ENCODE results near the gene POU5F2.

POU5F2 gene

DNA sequence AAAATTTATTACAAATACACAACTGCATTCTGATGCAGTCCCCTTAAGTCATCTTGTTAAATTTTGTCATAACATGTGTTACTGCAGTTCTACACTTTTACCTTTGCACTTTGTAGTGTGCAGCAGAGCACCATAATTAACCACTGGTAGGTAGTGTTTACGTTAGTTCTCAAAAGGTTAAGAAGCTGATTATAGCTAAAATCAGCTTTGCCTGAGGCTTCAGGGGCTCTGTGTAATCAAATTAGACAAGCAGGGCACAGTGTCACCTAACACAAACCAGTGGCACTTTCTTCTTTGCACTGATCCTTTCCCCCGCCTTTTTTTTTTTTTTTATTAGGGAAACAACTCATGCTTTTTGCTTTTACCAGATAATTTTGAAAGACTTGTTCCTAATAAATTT lies 26.1 kb downstream of the POU5F2 start:
- DNase-seq, result no peak

GRCh38 chr5:93708442-93708841 lies 33.0 kb downstream of the POU5F2 start:
- DNase-seq, result no peak

GRCh38 chr5:93705896-93706295 lies 35.5 kb downstream of the POU5F2 start:
- no peak for DNase-seq

- DNase-seq, result no peak
Observed at GRCh38 chr5:93704996-93705395, 36.4 kb downstream of the POU5F2 start.

DNA sequence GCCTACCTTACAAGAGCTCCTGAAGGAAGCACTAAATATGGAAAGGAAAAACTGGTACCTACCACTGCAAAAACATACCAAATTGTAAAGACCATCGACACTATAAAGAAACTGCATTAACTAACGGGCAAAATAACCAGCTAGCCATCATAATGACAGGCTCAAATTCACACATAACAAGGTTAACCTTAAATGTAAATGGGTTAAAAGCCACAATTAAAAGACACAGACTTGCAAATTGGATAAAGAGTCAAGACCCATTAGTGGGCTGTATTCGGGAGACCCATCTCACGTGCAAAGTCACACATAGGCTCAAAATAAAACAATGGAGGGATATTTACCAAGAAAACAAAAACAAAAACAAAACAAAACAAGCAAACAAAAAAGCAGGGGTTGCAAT lies 49.4 kb downstream of the POU5F2 start:
- no peak for DNase-seq

All from stimulated activated naive CD4-positive, alpha-beta T cell treated with Interleukin-2 at 50 U/mL for 16 hours (primary cell).